ENCODE results near the gene SAG.

SAG gene

GRCh38 chr2:233301248-233301647 lies 6.4 kb upstream of the SAG start:
- Mint-ChIP-seq H3K27ac (no peak overlapping the region), H3K9me3 (no peaks in the 10 kb centered on the region), H3K4me3 (no peak overlapping the region), H3K27me3 (ENCODE audit: low read depth) (no peaks in the 10 kb centered on the region), H3K36me3 (ENCODE audit: low read depth) (peaks cover 2% of the 10 kb centered on the region), H3K4me1 (ENCODE audit: low read depth) (no peaks in the 10 kb centered on the region)
- no peak for DNase-seq (ENCODE audit: low spot score)

GRCh38 chr2:233301811-233302210 lies 5.8 kb upstream of the SAG start:
- Mint-ChIP-seq H3K36me3 (ENCODE audit: low read depth) (no peaks in the 10 kb centered on the region), H3K4me3 (no peak overlapping the region), H3K27me3 (ENCODE audit: low read depth) (no peaks in the 10 kb centered on the region), H3K4me1 (ENCODE audit: low read depth) (no peaks in the 10 kb centered on the region), H3K9me3 (no peaks in the 10 kb centered on the region), H3K27ac (no peak overlapping the region)
- DNase-seq (ENCODE audit: low spot score) = no peak

DNA sequence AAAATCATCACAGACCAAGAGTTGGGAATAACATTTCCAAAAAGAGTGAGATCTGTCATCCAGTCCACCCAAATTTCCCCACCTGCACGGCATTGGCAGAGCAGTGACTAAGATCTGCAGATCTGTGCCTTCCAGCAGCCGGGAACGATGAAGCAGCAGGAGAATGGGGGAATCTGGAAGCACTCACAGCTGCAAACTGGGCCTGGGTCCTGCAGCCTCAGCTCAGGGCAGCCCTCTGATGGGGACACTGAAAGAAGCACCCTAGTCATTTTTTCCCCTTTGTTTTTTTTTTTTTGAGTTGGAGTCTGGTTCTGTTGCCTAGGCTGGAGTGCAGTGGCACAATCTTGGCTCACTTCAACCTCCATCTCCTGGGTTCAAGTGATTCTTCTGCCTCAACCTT lies 4.4 kb upstream of the SAG start:
- H3K27me3 Mint-ChIP-seq (ENCODE audit: low read depth) = no peaks in the 10 kb centered on the region
- H3K4me3 Mint-ChIP-seq = no peak overlapping the region
- no peak for DNase-seq (ENCODE audit: low spot score)
- no peaks in the 10 kb centered on the region for H3K36me3 Mint-ChIP-seq (ENCODE audit: low read depth)
- H3K4me1 Mint-ChIP-seq (ENCODE audit: low read depth) = no peaks in the 10 kb centered on the region
- H3K9me3 Mint-ChIP-seq = no peaks in the 10 kb centered on the region
- H3K27ac Mint-ChIP-seq = no peak overlapping the region

DNA sequence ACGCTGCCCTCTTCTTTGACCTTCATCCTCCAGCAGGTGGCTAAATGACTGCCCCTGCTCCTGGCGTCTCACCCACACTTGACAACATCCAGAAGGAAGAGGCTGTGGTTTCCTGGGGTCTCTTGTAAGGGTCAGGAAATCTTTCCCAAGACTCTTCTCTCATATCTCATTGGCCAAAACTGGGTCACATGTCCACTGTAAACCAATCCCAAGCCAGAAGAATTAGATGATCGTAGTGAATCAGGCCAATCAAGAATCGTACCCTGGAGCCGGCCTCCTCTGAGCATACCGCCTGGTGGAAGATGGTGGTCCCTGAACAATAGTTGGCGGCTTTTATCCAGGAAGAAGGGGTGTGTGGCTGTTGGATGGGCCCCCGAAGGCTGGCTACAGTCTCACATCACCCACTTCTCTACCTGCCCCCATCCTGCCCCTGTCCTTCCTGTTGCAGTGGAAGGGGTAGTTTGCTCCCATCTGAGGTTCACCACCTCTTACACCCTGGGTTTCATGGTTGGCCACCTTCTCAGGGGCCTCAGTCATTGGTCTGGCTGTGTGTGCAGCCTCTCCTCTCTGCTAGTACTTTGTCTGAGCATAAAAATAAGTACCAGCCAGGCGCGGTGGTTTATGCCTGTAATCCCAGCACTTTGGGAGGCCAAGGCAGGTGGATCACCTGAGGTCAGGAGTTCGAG lies 3.8 kb downstream of the SAG start:
- Mint-ChIP-seq H3K9me3 (no peaks in the 10 kb centered on the region), H3K4me3 (no peak overlapping the region), H3K4me1 (ENCODE audit: low read depth) (no peaks in the 10 kb centered on the region), H3K36me3 (ENCODE audit: low read depth) (no peaks in the 10 kb centered on the region), H3K27me3 (ENCODE audit: low read depth) (peaks cover 8% of the 10 kb centered on the region), H3K27ac (no peak overlapping the region)
- no peak for DNase-seq (ENCODE audit: low spot score)

GRCh38 chr2:233312874-233313273 lies 5.3 kb downstream of the SAG start:
- DNase-seq (ENCODE audit: low spot score) = no peak
- Mint-ChIP-seq H3K4me1 (ENCODE audit: low read depth) (peaks cover 4% of the 10 kb centered on the region), H3K27ac (no peak overlapping the region), H3K4me3 (no peak overlapping the region), H3K36me3 (ENCODE audit: low read depth) (no peaks in the 10 kb centered on the region), H3K27me3 (ENCODE audit: low read depth) (peaks cover 8% of the 10 kb centered on the region), H3K9me3 (no peaks in the 10 kb centered on the region)

- Mint-ChIP-seq H3K27me3 (ENCODE audit: low read depth) (peaks cover 15% of the 10 kb centered on the region), H3K36me3 (ENCODE audit: low read depth) (no peaks in the 10 kb centered on the region), H3K9me3 (no peaks in the 10 kb centered on the region), H3K4me3 (no peak overlapping the region), H3K4me1 (ENCODE audit: low read depth) (peaks cover 4% of the 10 kb centered on the region), H3K27ac (no peak overlapping the region)
- no peak for DNase-seq (ENCODE audit: low spot score)
Observed at GRCh38 chr2:233314180-233314925, 6.7 kb downstream of the SAG start.

DNA sequence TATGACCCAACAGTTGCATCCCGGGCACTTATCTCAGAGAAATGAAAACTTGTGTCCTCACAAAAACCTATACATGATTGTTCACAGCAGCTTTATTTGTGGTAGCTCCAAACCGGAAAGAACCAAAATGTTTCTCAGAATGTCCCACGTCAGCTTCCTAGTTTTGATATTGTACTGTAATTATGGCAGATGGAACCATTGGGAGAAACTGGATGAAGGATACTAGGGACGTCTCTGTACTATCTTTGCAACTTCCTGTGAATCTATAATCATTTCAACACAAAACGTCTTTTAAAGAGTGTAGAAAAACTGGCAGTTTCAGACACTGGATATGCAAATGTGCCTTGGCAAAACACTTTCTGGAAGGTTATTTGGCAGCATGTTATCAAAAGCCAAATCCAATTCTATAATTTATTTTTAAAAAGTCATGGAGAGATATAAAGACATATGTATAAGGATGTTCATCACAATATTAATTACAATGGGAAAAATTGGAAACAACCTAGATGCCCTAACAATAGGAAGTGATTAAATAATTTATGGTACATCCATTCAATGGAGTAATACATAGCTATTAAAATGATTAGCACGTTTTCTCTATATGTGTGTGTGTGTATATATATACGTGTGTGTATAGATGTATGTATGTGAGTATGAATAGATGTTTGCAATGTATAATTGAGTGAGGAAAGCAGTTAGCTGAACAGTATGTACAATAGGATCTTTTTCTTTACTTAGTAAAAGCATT lies 9.8 kb downstream of the SAG start:
- no peak for DNase-seq (ENCODE audit: low spot score)
- peaks cover 24% of the 10 kb centered on the region for H3K27me3 Mint-ChIP-seq (ENCODE audit: low read depth)
- peaks cover 6% of the 10 kb centered on the region for H3K4me1 Mint-ChIP-seq (ENCODE audit: low read depth)
- H3K36me3 Mint-ChIP-seq (ENCODE audit: low read depth) = no peaks in the 10 kb centered on the region
- H3K27ac Mint-ChIP-seq = no peak overlapping the region
- no peaks in the 10 kb centered on the region for H3K9me3 Mint-ChIP-seq
- H3K4me3 Mint-ChIP-seq = no peak overlapping the region

- no peak for DNase-seq (ENCODE audit: low spot score)
- H3K4me1 Mint-ChIP-seq (ENCODE audit: low read depth) = peaks cover 8% of the 10 kb centered on the region
- no peaks in the 10 kb centered on the region for H3K9me3 Mint-ChIP-seq
- no peak overlapping the region for H3K4me3 Mint-ChIP-seq
- H3K36me3 Mint-ChIP-seq (ENCODE audit: low read depth) = no peaks in the 10 kb centered on the region
- H3K27ac Mint-ChIP-seq = no peak overlapping the region
- peaks cover 28% of the 10 kb centered on the region for H3K27me3 Mint-ChIP-seq (ENCODE audit: low read depth)
Observed at GRCh38 chr2:233319256-233319655, 11.6 kb downstream of the SAG start.

DNA sequence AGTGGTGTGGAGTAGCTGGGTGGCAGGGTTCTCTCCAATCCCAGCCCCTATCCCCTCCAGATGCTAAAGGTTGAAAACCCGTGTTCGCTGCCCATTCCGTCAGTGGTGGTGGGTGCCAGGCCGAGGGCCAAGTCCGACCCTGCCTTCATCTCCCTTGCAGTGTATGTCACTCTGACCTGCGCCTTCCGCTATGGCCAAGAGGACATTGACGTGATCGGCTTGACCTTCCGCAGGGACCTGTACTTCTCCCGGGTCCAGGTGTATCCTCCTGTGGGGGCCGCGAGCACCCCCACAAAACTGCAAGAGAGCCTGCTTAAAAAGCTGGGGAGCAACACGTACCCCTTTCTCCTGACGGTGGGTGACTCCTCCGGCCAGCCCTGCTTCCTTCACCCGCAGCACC lies 12.9 kb downstream of the SAG start:
- Mint-ChIP-seq H3K4me3 (no peak overlapping the region), H3K4me1 (ENCODE audit: low read depth) (peaks cover 10% of the 10 kb centered on the region), H3K36me3 (ENCODE audit: low read depth) (no peaks in the 10 kb centered on the region), H3K27me3 (ENCODE audit: low read depth) (peaks cover 33% of the 10 kb centered on the region), H3K9me3 (no peaks in the 10 kb centered on the region), H3K27ac (no peak overlapping the region)
- DNase-seq (ENCODE audit: low spot score) = no peak

GRCh38 chr2:233321166-233321565 lies 13.6 kb downstream of the SAG start:
- DNase-seq (ENCODE audit: low spot score) = no peak
- Mint-ChIP-seq H3K9me3 (no peaks in the 10 kb centered on the region), H3K27me3 (ENCODE audit: low read depth) (peaks cover 33% of the 10 kb centered on the region), H3K4me3 (no peak overlapping the region), H3K36me3 (ENCODE audit: low read depth) (no peaks in the 10 kb centered on the region), H3K4me1 (ENCODE audit: low read depth) (peaks cover 10% of the 10 kb centered on the region), H3K27ac (no peak overlapping the region)

DNA sequence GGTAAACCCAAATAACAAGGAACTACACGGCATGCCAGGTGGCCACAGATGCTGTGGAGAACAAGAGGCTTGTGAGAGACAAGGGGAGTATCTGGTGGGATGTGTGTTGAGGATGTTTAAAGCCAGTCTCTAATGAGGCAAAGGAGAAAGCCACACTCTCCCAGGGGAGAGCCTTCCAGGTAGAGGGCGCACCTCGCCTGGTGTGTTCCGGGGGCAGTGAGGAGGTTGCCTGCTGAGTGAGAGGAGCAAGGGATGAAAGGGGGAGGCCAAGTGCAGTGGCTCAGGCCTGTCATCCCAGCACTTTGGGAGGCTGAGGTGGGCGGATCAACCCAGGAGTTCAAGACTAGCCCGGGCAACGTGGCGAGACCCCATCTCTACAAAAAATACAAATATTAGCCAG lies 16.2 kb downstream of the SAG start:
- no peak for DNase-seq (ENCODE audit: low spot score)
- no peaks in the 10 kb centered on the region for H3K36me3 Mint-ChIP-seq (ENCODE audit: low read depth)
- H3K4me1 Mint-ChIP-seq (ENCODE audit: low read depth) = peaks cover 6% of the 10 kb centered on the region
- H3K27me3 Mint-ChIP-seq (ENCODE audit: low read depth) = peaks cover 30% of the 10 kb centered on the region
- no peak overlapping the region for H3K27ac Mint-ChIP-seq
- H3K4me3 Mint-ChIP-seq = no peak overlapping the region
- no peaks in the 10 kb centered on the region for H3K9me3 Mint-ChIP-seq

- no peaks in the 10 kb centered on the region for H3K36me3 Mint-ChIP-seq (ENCODE audit: low read depth)
- no peaks in the 10 kb centered on the region for H3K9me3 Mint-ChIP-seq
- H3K27me3 Mint-ChIP-seq (ENCODE audit: low read depth) = peaks cover 23% of the 10 kb centered on the region
- no peak overlapping the region for H3K4me3 Mint-ChIP-seq
- H3K27ac Mint-ChIP-seq = no peak overlapping the region
- H3K4me1 Mint-ChIP-seq (ENCODE audit: low read depth) = peaks cover 10% of the 10 kb centered on the region
- DNase-seq (ENCODE audit: low spot score) = no peak
Observed at GRCh38 chr2:233325256-233325655, 17.6 kb downstream of the SAG start.

DNA sequence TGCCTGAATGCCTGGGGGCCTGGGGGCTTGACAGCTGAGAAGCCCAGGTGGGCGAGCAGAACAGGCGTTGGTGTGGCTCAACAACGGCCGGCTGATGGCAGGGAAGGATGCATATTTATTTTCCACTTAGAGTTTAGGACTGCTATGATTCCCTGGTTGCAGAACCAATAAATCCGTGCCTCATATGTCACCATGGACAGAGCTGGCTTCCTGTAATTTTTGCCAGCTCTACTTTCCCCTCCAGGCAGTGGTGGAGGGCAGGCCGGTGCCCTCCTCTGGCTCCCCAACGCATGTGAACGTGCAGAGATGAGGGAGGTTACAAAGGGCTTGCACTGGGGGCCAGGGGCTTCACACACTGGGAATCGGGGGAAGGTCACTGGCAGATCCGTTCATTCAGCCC lies 18.2 kb downstream of the SAG start:
- Mint-ChIP-seq H3K9me3 (no peaks in the 10 kb centered on the region), H3K4me3 (no peak overlapping the region), H3K36me3 (ENCODE audit: low read depth) (no peaks in the 10 kb centered on the region), H3K4me1 (ENCODE audit: low read depth) (peaks cover 11% of the 10 kb centered on the region), H3K27me3 (ENCODE audit: low read depth) (peaks cover 20% of the 10 kb centered on the region), H3K27ac (no peak overlapping the region)
- no peak for DNase-seq (ENCODE audit: low spot score)

- DNase-seq (ENCODE audit: low spot score) = no peak
- Mint-ChIP-seq H3K9me3 (peaks cover 5% of the 10 kb centered on the region), H3K27me3 (ENCODE audit: low read depth) (peaks cover 13% of the 10 kb centered on the region), H3K27ac (no peak overlapping the region), H3K36me3 (ENCODE audit: low read depth) (peaks cover 2% of the 10 kb centered on the region), H3K4me1 (ENCODE audit: low read depth) (peaks cover 16% of the 10 kb centered on the region), H3K4me3 (no peak overlapping the region)
Observed at GRCh38 chr2:233326500-233326899, 18.9 kb downstream of the SAG start.

Data from T-helper 2 cell treated with Interferon-gamma antibody and Interleukin-4, amounts not matched to agents 5 μg/mL and 100 μg/mL, for 36 hours (primary cell).